GM10266 (cell line): Measurements from ENCODE around the gene CSF1R.

Source experiments
- DNase-seq: peaks from one replicate; pipeline ENCODE4 v3.0.0; 2012; ENCODE audit errors: extremely low spot score
- CTCF ChIP-seq: IDR thresholded peaks from 2 replicates; pipeline ENCODE4 v1.5.1; 2012; ENCODE audit warnings: mild to moderate bottlenecking, low read depth; ENCODE audit not compliant: control insufficient read depth, insufficient read depth; ENCODE audit errors: missing control alignments

The CSF1R gene

GRCh38 chr5:150107909-150108447 lies 21.6 kb upstream of the CSF1R start:
- no peak for TF ChIP-seq CTCF
- peak; percentile 2 for DNase-seq

- TF ChIP-seq CTCF: no peak
- DNase-seq: peak; percentile 8
Observed at GRCh38 chr5:150106674-150107426, 20.5 kb upstream of the CSF1R start.

DNA sequence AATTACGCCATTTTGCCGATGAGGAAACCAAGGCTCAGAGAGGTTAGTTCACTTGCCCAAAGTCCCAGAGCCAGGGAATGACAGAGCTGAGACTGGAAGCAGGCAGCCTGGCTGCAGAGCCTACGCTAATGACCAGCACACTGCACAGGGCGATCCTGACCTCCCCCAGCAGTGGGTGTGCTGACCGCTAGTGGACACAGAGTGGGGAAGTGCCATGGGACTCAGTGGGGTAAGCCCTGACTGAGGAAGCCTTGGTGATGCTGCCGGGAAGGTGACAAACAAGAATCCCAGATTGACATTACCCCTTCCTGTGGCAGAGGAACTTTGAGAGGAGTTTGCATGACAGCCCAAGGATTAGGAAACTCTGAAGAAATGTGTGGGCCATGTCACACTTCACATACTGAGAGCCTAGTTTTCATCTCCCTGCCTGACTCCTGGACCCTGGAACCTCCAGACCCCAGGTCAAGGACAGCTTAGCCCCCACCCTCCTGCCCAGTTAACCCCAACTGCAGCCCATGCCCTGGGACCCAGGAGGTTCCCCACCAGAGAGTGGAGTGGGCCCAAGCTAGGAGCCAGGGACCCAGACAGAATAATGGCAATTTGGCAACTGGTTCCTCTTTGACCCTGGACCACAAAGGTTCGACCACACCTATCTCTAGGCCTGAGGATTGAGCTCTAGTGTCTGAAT lies 19.7 kb upstream of the CSF1R start:
- DNase-seq: peak; percentile 4
- no peak for TF ChIP-seq CTCF

- TF ChIP-seq CTCF: no peak
- no peak for DNase-seq
Observed at GRCh38 chr5:150104550-150104870, 18.2 kb upstream of the CSF1R start.

DNA sequence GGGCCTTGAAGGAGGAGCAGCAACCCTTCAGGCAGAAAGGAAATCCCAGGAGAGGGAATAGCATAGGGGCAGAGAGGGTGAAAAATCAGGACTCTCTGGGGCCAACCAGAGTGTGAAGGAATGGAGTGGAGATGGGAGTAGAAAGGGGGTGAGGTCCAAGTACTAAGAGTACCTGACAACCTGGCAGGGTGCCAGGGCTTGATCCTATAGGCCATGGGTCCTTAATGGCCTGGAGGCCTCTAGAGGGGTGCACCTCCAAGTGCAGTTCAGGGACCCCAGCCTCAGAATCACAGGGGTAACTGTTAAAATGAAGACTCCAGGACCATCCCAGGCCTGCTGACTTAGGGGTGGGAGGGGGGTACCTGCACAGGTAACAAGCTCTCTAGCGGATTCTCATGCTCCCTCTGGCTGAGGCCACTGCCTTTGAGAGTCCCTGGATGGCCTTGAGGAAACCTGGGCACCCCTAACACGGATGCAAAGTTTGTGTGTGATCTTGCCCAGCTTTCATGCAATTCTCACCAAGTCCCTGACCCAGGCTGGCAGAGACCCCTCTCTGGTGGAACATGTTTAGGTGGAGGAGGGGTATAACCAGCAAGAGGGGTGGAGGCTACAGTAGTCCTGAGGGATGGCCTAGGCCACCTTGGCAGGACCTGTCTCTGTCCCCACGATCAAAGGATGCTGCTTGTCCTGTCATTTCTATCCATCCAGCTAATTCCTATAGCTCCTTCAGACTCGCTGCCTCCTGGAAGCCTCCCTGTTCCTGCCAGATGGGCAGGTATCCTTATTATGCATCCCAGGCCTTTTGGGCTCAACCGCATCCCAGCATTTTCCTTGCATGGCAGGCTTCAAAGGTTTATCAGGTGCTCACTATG lies 17.6 kb upstream of the CSF1R start:
- peak; percentile 1 for DNase-seq
- no peak for TF ChIP-seq CTCF

GRCh38 chr5:150101023-150101422 lies 14.7 kb upstream of the CSF1R start:
- no peak for TF ChIP-seq CTCF
- no peak for DNase-seq

DNA sequence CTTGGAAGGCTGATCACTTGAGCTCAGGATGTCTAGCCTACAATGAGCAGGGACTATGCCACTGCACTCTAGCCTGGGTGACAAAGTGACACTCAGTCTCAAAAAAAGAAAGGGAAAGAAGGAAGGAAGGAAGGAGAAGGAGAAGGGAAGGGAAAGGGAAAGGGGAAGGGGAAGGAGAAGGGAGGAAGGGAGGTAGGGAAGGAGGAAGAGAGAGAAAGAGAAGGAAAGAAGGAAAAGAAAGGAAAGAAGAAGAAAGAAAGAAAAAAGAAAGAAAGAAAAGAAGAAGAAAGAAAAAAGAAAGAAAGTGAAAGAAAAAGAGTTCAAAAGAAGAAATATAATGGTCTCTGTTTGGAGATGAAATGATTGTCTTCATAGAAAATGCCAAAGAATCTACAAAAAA lies 10.8 kb upstream of the CSF1R start:
- no peak for TF ChIP-seq CTCF
- DNase-seq: no peak
